Heart left ventricle (tissue), 16 donors: ENCODE measurements around the gene CASP7. TPM values are rescaled to one million over a fixed set of nuclear protein-coding genes. Genes with fewer than 3 reads are reported as not detected.

Experiments used
- ATAC-seq, 4 donors: fragments of 200-7000 bp; cut with Tn5 transposase; one replicate each; pipeline ENCODE4 v1.9.1; 2020 to 2022; ENCODE audit warnings: moderate library complexity in 4 of 4, mild to moderate bottlenecking in 3 of 4, moderate number of reproducible peaks in 1 of 4
- DNase-seq, 5 donors: peaks; one replicate each; pipeline ENCODE4 v3.0.0-alpha.2; 2020
- H3K27ac ChIP-seq, 12 donors: fragments of 200-600 bp; sonication (generic) in 4 of 12; one replicate each; pipeline versions ENCODE4 v1.5.0 to v1.8.0; 2016 to 2022; ENCODE audit warnings: mild to moderate bottlenecking in 2 of 12
- H3K27me3 ChIP-seq, 9 donors: fragments of 200-600 bp; sonication (generic) in 2 of 9; one replicate each; pipeline versions ENCODE4 v1.5.1 to v1.8.0; 2016 to 2022; ENCODE audit warnings: mild to moderate bottlenecking in 3 of 9
- H3K36me3 ChIP-seq, 9 donors: fragments of 200-600 bp; sonication (generic) in 2 of 9; one replicate each; pipeline versions ENCODE4 v1.5.0 to v1.8.0; 2018 to 2022; ENCODE audit warnings: mild to moderate bottlenecking in 2 of 9
- H3K4me1 ChIP-seq, 12 donors: fragments of 200-600 bp; sonication (generic) in 4 of 12; one replicate each; pipeline versions ENCODE4 v1.5.0 to v1.8.0; 2016 to 2022; ENCODE audit warnings: mild to moderate bottlenecking in 3 of 12
- H3K4me3 ChIP-seq, 12 donors: fragments of 200-600 bp; sonication (generic) in 4 of 12; one replicate each; pipeline versions ENCODE4 v1.5.0 to v1.8.0; 2017 to 2022; ENCODE audit warnings: mild to moderate bottlenecking in 9 of 12, moderate library complexity in 4 of 12
- H3K9me3 ChIP-seq, 12 donors: fragments of 200-600 bp; sonication (generic) in 4 of 12; one replicate each; pipeline versions ENCODE4 v1.5.0 to v1.8.0; 2016 to 2022; ENCODE audit warnings: mild to moderate bottlenecking in 1 of 12
- CTCF ChIP-seq, 12 donors: fragments of 200-600 bp; sonication (generic) in 4 of 12; IDR thresholded peaks; one replicate each; pipeline versions ENCODE4 v1.5.0 to v1.8.0; 2018 to 2022; ENCODE audit warnings: antibody characterized with exemption in 12 of 12, mild to moderate bottlenecking in 5 of 12
- POLR2A ChIP-seq, 2 donors: fragments of 450-650 bp; IDR thresholded peaks; one replicate each; pipeline ENCODE4 v1.6.1; 2017; ENCODE audit warnings: antibody characterized with exemption in 2 of 2, mild to moderate bottlenecking in 2 of 2, moderate library complexity in 2 of 2
- WGBS, 4 donors: extraction: QIAGEN DNeasy Blood & Tissue Kit in 2 of 4; methylation state at CpG; one replicate each; pipeline versions ENCODE4 v1.1.5 to v1.1.7; 2013 to 2018; 5-methylcytosine and 5-hydroxymethylcytosine counted together
- intact Hi-C, 10 donors: fragments of 100-400 bp; cut with DNase I; formaldehyde crosslinking; loops; one replicate each; pipeline versions ENCODE4 v1.11.1 to v1.14.2; 2022
- polyA plus RNA-seq, 2 donors: library from polyadenylated mRNA; stranded (reverse); fragments of 200-250 nt; gene quantifications; one replicate each; pipeline ENCODE4 v1.2.3, GENCODE V29; 2013
- total RNA-seq, 9 donors: library from RNA; depleted of rRNA in 2 of 9; stranded (reverse); fragments of >200 nt in 2 of 9; fragmentation: NEBNext Ultra II Directional in 3 of 9; extraction: Animal tissue kit (Norgen Biotek cat#: 25700) in 3 of 9; gene quantifications; one replicate each; pipeline versions ENCODE4 v1.1.0 to v1.2.4, GENCODE V29; 2016 to 2023
- donor health status: ischemic (EF 13 %, LVEDD 7.1; RV severe dilation, severe dysfunction).
- donor health status: healthy with polysubstance abuse.
- donor health status: DM: no; HTN: yes; CAD: no.
- donor health status: DM: no; HTN: no; CAD: no.
- donor health status: ischemic (EF 25% LVEDD 6.9; RV normal size, moderate dysfunction).
- donor health status: ischemic (EF 25% LVEDD 5.7; RV mildly dilated, moderate dysfunction).
- donor health status: healthy.
- donor health status: DM: yes; HTN: yes; CAD: no.
- donor health status: ischemic (EF 35%, LVEDD 5.7; RV mildly dilated, moderate dysfunction).
- donor health status: nonischemic (EF 11% LVEDD 7.7; RV severe dilation, severe dysfunction).
- donor health status: DM: yes; HTN: yes; CAD: no.
- donor health status: PGD.
- donor health status: ischemic (EF 29% LVEDD 5.4; RV normal size, mild dysfunction).
- donor health status: nonischemic (EF 23%, LVEDD 6.1; RV moderate dilation, normal function).

The CASP7 gene
- total and polyA plus RNA-seq, 11 donors = 4.8 to 32.7 (median 10.4) TPM

GRCh38 chr10:113739577-113739976 is 59.9 kb downstream of the CASP7 start:
- TF ChIP-seq POLR2A (IDR thresholded peaks at IDR 0.05) (no peak), CTCF (IDR thresholded peaks at IDR 0.05) (no peak)
- ATAC-seq (no peak), DNase-seq (no peak)
- intact Hi-C loops = no loop called here
- Histone ChIP-seq H3K9me3 (no peaks in the 10 kb centered on the region), H3K4me1 (peaks cover 0 to 5% (median 0%) of the 10 kb centered on the region in 12 donors), H3K27ac (no peak overlapping the region), H3K4me3 (no peak overlapping the region), H3K36me3 (no peaks in the 10 kb centered on the region), H3K27me3 (peaks cover 0 to 8% (median 0%) of the 10 kb centered on the region in 9 donors)
- 59 to 68% (median 62%) methylated on average over 3 of the region's 3 CpGs for WGBS, 4 donors

GRCh38 chr10:113740850-113741249 is 61.1 kb downstream of the CASP7 start:
- Histone ChIP-seq H3K9me3 (no peaks in the 10 kb centered on the region), H3K36me3 (no peaks in the 10 kb centered on the region), H3K27ac (no peak overlapping the region), H3K4me3 (no peak overlapping the region), H3K27me3 (peaks cover 0 to 8% (median 0%) of the 10 kb centered on the region in 9 donors), H3K4me1 (peaks cover 0 to 5% (median 0%) of the 10 kb centered on the region in 12 donors)
- ATAC-seq (no peak), DNase-seq (no peak)
- TF ChIP-seq POLR2A (IDR thresholded peaks at IDR 0.05) (no peak), CTCF (IDR thresholded peaks at IDR 0.05) (no peak)
- 89 to 93% (median 89%) methylated on average over 3 of the region's 3 CpGs for WGBS, 4 donors
- intact Hi-C loops = no loop called here

- Histone ChIP-seq H3K4me1 (no peaks in the 10 kb centered on the region), H3K9me3 (no peaks in the 10 kb centered on the region), H3K36me3 (no peaks in the 10 kb centered on the region), H3K4me3 (no peak overlapping the region), H3K27ac (no peak overlapping the region), H3K27me3 (peaks cover 0 to 8% (median 0%) of the 10 kb centered on the region in 9 donors)
- ATAC-seq = no peak
- WGBS, 4 donors = 81 to 95% (median 87%) methylated on average over 2 of the region's 2 CpGs
- intact Hi-C loops = no loop called here
- no peak for DNase-seq
- TF ChIP-seq POLR2A (IDR thresholded peaks at IDR 0.05) = no peak
These were observed 62.8 kb downstream of the CASP7 start for GRCh38 chr10:113742466-113742865.

- no peaks in the 10 kb centered on the region for H3K4me1 ChIP-seq
- H3K9me3 ChIP-seq = no peaks in the 10 kb centered on the region
- H3K4me3 ChIP-seq = no peak overlapping the region
- DNase-seq = no peak
- no peaks in the 10 kb centered on the region for H3K36me3 ChIP-seq
- TF ChIP-seq CTCF (IDR thresholded peaks at IDR 0.05) = no peak
- no peak for TF ChIP-seq POLR2A (IDR thresholded peaks at IDR 0.05)
- no peak for ATAC-seq
- intact Hi-C loops = no loop called here
- H3K27ac ChIP-seq = no peak overlapping the region
- H3K27me3 ChIP-seq = peaks cover 0 to 8% (median 0%) of the 10 kb centered on the region in 9 donors
These were observed 63.9 kb downstream of the CASP7 start for GRCh38 chr10:113743594-113743993.

GRCh38 chr10:113745374-113745773 is 65.7 kb downstream of the CASP7 start:
- ATAC-seq (no peak), DNase-seq (no peak)
- no peak for TF ChIP-seq CTCF (IDR thresholded peaks at IDR 0.05)
- TF ChIP-seq POLR2A (IDR thresholded peaks at IDR 0.05) = no peak
- Histone ChIP-seq H3K36me3 (no peaks in the 10 kb centered on the region), H3K9me3 (no peaks in the 10 kb centered on the region), H3K27me3 (peaks cover 0 to 8% (median 0%) of the 10 kb centered on the region in 9 donors), H3K27ac (no peak overlapping the region), H3K4me3 (no peak overlapping the region), H3K4me1 (no peaks in the 10 kb centered on the region)
- WGBS, 4 donors = 78 to 87% (median 82%) methylated on average over 2 of the region's 2 CpGs
- intact Hi-C loops = no loop called here
